DOHH2 (cell line): Measurements from ENCODE around the gene ZNF593.

Source experiments
- CTCF ChIP-seq: fragments of 200-600 bp; sonication (generic); IDR thresholded peaks from one replicate; pipeline ENCODE4 v1.5.1; 2014; ENCODE audit warnings: antibody characterized with exemption, mild to moderate bottlenecking, low read depth, low read length; ENCODE audit not compliant: poor library complexity, severe bottlenecking
- EZH2phosphoT487 ChIP-seq: fragments of 200-600 bp; sonication (generic); IDR thresholded peaks from 2 replicates; pipeline ENCODE4 v1.6.1; 2017; ENCODE audit warnings: borderline replicate concordance, mild to moderate bottlenecking, antibody characterized with exemption, low read length, moderate library complexity, mixed read lengths

GRCh38 chr1:26134466-26134865, 35.2 kb upstream of the ZNF593 start:
- TF ChIP-seq CTCF: no peak
- no peak for TF ChIP-seq EZH2phosphoT487
